Breast epithelium (tissue), 4 donors: ENCODE data around the gene ITPKB. TPM values are rescaled to one million over a fixed set of nuclear protein-coding genes. Genes with fewer than 3 reads are reported as not detected.

Experiments
- DNase-seq, 2 donors: peaks; one replicate each; pipeline ENCODE4 v3.0.0-alpha.2; 2019; ENCODE audit warnings: low spot score in 2 of 2
- H3K27ac ChIP-seq, 2 donors: fragments of 200-600 bp; sonication (generic) in 1 of 2; one replicate each; pipeline ENCODE4 v1.5.1; 2016 to 2019; ENCODE audit warnings: mild to moderate bottlenecking in 1 of 2
- H3K27me3 ChIP-seq, 2 donors: fragments of 200-600 bp; sonication (generic) in 1 of 2; one replicate each; pipeline versions ENCODE4 v1.5.1 to v1.6.0; 2017 to 2019; ENCODE audit warnings: control low read depth in 1 of 2, mild to moderate bottlenecking in 1 of 2
- H3K36me3 ChIP-seq: fragments of 200-600 bp; one replicate; pipeline ENCODE4 v1.5.1; 2019
- H3K4me1 ChIP-seq, 2 donors: fragments of 200-600 bp; sonication (generic); one replicate each; pipeline ENCODE4 v1.5.1; 2016 to 2019; ENCODE audit warnings: control low read depth in 1 of 2
- H3K4me3 ChIP-seq, 3 donors: fragments of 200-600 bp; sonication (generic); 1 replicate in 2 of 3; 2 replicates in 1 of 3; pipeline ENCODE4 v1.5.1; 2016 to 2019; ENCODE audit warnings: mild to moderate bottlenecking in 3 of 3, moderate library complexity in 2 of 3
- H3K9me3 ChIP-seq, 2 donors: fragments of 200-600 bp; sonication (generic) in 1 of 2; one replicate each; pipeline ENCODE4 v1.5.1; 2016 to 2019; ENCODE audit warnings: control low read depth in 1 of 2
- POLR2A ChIP-seq: fragments of 450-650 bp; IDR thresholded peaks from one replicate; pipeline ENCODE4 v1.6.1; 2016; ENCODE audit warnings: antibody characterized with exemption, mild to moderate bottlenecking, moderate library complexity
- POLR2AphosphoS5 ChIP-seq, 3 donors: sonication (generic); formaldehyde crosslinking; IDR thresholded peaks; one replicate each; pipeline ENCODE4 v1.6.1; 2017; ENCODE audit warnings: antibody characterized with exemption in 3 of 3
- intact Hi-C: fragments of 100-400 bp; cut with DNase I; formaldehyde crosslinking; loops from one replicate; pipeline ENCODE4 v1.15.1; 2023; ENCODE audit warnings: low total_unique reads
- total RNA-seq, 3 donors: library from RNA; depleted of rRNA; stranded (reverse); fragments of >200 nt; gene quantifications; one replicate each; pipeline ENCODE4 v1.1.0, GENCODE V29; 2016
- TF ChIP-seq, protein P1 (sequence below), 3 donors: fragments of 450-650 bp; IDR thresholded peaks; one replicate each; pipeline ENCODE4 v1.5.1; 2016 to 2017; ENCODE audit warnings: antibody characterized with exemption in 3 of 3, mild to moderate bottlenecking in 3 of 3, moderate library complexity in 3 of 3

Gene ITPKB
- total RNA-seq, 3 donors from 2014 or later = 24.0 to 37.6 (median 25.6) TPM

DNA sequence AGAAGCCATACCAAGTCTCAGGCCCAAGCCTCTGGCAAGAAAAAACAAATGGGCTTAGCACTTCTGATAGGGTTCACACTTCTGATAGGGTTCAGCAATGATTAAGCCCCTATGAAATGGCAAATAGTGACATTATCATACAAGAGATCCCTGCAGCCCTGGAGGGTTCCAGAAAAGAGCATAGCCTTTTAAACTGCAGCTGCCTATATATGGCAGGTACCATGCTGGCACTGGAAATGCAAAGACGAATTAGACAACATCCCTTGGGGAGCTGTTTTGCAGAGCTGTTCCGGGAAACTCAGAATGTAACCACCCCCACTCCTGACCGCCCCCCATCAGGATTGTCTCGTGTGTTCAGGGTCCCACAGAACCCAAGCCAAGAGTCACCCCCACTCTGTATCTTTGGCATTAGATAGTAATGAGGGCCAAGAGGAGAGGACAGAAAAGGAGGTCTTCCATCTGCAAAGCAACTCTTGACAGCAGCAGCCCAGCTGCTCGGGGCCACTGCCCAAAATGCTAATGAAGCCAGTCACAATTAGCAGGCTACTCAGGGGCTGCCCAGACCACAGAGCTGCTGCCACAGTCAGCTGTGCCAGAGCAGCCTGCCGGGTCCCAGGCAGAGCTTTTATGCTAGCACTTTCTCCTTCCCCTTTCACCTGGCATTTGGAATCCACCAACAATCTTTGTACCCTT is 50.9 kb downstream of the ITPKB start:
- no peaks in the 10 kb centered on the region for H3K9me3 ChIP-seq
- no peak overlapping the region for H3K4me3 ChIP-seq
- H3K27me3 ChIP-seq = no peaks in the 10 kb centered on the region
- TF ChIP-seq POLR2AphosphoS5 (IDR thresholded peaks at IDR 0.05) (no peak), POLR2A (no peak)
- TF ChIP-seq, protein P1, sequence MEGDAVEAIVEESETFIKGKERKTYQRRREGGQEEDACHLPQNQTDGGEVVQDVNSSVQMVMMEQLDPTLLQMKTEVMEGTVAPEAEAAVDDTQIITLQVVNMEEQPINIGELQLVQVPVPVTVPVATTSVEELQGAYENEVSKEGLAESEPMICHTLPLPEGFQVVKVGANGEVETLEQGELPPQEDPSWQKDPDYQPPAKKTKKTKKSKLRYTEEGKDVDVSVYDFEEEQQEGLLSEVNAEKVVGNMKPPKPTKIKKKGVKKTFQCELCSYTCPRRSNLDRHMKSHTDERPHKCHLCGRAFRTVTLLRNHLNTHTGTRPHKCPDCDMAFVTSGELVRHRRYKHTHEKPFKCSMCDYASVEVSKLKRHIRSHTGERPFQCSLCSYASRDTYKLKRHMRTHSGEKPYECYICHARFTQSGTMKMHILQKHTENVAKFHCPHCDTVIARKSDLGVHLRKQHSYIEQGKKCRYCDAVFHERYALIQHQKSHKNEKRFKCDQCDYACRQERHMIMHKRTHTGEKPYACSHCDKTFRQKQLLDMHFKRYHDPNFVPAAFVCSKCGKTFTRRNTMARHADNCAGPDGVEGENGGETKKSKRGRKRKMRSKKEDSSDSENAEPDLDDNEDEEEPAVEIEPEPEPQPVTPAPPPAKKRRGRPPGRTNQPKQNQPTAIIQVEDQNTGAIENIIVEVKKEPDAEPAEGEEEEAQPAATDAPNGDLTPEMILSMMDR (IDR thresholded peaks at IDR 0.05) = no peak
- intact Hi-C loops = no loop called here
- no peak for DNase-seq
- H3K36me3 ChIP-seq = no peaks in the 10 kb centered on the region
- H3K4me1 ChIP-seq = peaks cover 0 to 8% of the 10 kb centered on the region in 2 donors
- peak overlapping the region in 1 of 2 donors; percentile 71 for H3K27ac ChIP-seq

DNA sequence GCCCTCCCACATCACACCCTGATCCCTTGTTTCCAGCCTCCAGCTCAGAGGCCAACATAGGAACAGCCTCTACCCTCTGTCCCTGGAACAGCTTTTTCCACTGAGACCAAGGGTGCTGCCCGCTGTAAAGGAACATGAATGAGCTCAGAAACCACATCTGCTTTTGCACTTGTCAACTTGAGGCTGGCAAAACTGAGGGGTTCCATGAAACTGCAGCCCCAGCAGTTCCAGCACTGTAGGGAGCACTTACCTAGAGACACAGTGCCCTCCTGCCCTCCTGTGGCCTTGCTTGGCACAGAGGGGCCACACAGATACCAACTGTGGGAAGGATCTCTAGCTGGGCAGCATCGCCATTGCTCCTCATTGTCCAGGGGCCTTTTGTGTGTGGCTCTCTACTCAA is 51.7 kb downstream of the ITPKB start:
- intact Hi-C loops = no loop called here

DNA sequence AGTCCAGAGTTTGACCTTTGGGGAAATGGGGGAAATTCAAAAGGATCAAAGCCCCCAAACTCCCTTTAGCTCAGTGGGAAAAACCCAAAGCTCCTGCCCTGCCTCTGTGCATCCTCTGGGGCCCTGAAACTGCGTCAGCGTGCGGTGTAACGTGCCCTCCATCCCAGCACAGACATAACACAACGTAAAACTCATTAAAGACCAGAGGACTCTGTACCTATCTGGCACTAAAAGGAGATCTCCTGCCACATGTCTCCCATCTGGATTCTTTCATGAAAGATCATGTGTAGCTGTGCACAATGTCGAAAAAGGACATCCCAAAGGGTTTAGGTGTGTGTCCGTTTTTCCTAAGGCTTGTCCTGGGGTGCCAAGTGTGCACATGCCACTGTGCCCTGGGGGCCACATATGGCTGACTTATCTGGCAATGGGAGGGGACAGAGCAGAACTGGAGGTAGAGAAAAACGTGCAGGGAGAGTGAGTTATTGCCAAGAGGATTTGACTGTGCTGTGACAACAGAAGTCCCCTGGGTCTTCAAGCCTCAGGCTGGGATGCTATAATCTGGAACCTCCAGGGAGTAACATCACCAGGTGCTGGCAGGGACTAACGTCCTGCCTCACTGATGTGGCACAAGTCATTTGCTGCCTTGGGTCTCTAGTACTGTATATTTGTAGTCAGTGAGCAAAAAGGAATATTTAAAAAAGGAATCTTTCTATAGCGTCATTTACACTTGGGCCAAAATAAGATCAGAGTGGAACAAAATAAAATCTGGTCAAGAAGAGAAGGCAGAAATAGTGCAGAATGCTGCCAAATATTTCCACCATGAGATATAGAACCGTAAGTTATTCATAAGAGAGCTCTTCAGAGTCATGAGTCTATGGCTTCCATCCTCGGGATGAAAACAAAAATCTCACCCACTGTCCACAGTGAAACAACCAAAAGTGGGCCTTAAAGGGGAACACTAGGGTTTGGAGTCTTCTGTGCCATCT is 52.3 kb downstream of the ITPKB start:
- no peaks in the 10 kb centered on the region for H3K9me3 ChIP-seq
- H3K4me3 ChIP-seq = no peak overlapping the region
- TF ChIP-seq POLR2A (no peak), POLR2AphosphoS5 (IDR thresholded peaks at IDR 0.05) (no peak)
- TF ChIP-seq, protein P1 (IDR thresholded peaks at IDR 0.05) = no peak
- DNase-seq = no peak
- H3K27ac ChIP-seq = peak overlapping the region in 1 of 2 donors; percentile 71
- H3K36me3 ChIP-seq = no peaks in the 10 kb centered on the region
- no peaks in the 10 kb centered on the region for H3K27me3 ChIP-seq
- H3K4me1 ChIP-seq = peaks cover 0 to 8% of the 10 kb centered on the region in 2 donors
- intact Hi-C loops = no loop called here

More for the DNA sequence above, 51.7 kb downstream of the ITPKB start:
- Histone ChIP-seq H3K9me3 (no peaks in the 10 kb centered on the region), H3K4me1 (peaks cover 0 to 8% of the 10 kb centered on the region in 2 donors), H3K4me3 (no peak overlapping the region), H3K36me3 (no peaks in the 10 kb centered on the region), H3K27ac (peak overlapping the region in 1 of 2 donors; percentile 71), H3K27me3 (no peaks in the 10 kb centered on the region)
- TF ChIP-seq POLR2AphosphoS5 (IDR thresholded peaks at IDR 0.05) (no peak), POLR2A (no peak)
- TF ChIP-seq, protein P1 (IDR thresholded peaks at IDR 0.05) = no peak
- DNase-seq = no peak

DNA sequence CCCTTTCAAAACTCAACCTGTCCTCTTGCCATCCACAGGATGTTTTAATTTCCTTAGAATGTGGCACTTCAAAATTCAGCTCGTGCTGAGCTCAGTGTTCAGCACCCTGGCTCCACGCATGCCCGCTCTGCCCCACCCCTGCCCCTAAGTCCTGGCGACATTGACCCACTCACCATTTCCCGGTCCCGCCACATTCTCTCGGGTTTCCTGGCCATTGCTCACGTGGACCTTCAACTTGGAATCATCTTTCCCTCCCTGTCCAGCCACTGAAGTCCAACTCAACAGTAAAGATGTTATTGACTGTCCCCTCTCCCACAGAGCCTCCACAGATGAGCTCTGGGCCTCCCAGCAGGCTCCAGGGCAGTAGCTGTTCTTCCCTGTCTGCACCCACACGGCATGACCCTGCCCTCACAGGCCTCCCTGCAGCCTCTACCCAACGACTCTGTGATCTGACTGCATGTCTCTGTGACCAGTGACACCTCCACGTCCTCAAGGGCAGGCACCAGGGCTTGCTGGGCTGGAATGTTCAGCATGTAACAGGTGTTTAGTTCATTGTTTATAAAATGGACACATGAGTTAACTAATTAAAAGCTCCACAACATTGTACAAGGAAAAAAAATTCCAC is 53.8 kb downstream of the ITPKB start:
- TF ChIP-seq, protein P1 (IDR thresholded peaks at IDR 0.05) = no peak
- no peak for TF ChIP-seq POLR2A
- no peak for TF ChIP-seq POLR2AphosphoS5 (IDR thresholded peaks at IDR 0.05)
- H3K36me3 ChIP-seq = no peaks in the 10 kb centered on the region
- DNase-seq = no peak
- H3K4me1 ChIP-seq = peaks cover 0 to 1% of the 10 kb centered on the region in 2 donors
- no peaks in the 10 kb centered on the region for H3K9me3 ChIP-seq
- intact Hi-C loops = no loop called here
- H3K27ac ChIP-seq = peak overlapping the region in 1 of 2 donors; percentile 17
- H3K27me3 ChIP-seq = no peaks in the 10 kb centered on the region
- H3K4me3 ChIP-seq = no peak overlapping the region
